Fibroblast of skin of right biceps (primary cell): ENCODE results near the gene HDDC3.

Experiments
- DNase-seq: peaks from one replicate; pipeline ENCODE4 v3.0.0-alpha.2; 2013

HDDC3 gene

DNA sequence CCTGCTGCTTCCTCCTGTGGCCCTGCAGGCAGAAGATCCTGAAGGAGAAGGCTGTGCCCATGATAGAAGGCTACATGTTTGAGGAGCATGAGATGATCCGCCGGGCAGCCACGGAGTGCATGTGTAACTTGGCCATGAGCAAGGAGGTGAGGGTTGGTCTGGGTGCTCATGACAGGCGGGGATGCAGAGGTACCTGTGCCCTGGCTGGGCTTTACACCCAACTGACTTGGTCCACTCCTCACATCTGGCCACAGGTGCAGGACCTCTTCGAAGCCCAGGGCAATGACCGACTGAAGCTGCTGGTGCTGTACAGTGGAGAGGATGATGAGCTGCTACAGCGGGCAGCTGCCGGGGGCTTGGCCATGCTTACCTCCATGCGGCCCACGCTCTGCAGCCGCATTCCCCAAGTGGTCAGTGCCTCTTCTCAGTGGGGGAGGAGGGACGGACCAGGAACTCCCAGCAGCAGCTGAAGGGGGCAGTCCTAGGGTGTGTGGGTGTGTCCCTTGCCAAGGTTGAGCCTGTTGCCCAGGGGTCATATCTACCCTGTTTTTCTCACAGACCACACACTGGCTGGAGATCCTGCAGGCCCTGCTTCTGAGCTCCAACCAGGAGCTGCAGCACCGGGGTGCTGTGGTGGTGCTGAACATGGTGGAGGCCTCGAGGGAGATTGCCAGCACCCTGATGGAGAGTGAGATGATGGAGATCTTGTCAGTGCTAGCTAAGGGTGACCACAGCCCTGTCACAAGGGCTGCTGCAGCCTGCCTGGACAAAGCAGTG lies 20.7 kb upstream of the HDDC3 start:
- DNase-seq = no peak

DNA sequence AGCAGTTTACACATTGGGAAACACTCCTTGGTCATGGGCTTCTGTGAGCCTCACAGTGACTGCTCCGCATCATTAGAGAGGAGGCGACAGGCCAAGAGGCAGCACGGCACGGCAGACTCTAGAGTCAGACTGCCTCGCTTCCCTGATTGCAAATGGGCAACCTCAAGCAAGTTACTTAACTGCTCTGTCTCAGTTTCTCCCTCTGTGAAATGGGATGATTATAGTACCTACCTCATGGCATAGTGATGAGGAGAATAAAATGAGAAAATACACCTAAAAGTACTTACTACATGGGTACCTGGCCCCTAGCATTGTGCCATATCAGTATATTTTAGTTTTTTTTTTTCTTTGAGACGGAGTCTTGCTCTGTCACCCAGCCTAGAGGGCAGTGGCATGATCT lies 18.3 kb upstream of the HDDC3 start:
- no peak for DNase-seq

DNA sequence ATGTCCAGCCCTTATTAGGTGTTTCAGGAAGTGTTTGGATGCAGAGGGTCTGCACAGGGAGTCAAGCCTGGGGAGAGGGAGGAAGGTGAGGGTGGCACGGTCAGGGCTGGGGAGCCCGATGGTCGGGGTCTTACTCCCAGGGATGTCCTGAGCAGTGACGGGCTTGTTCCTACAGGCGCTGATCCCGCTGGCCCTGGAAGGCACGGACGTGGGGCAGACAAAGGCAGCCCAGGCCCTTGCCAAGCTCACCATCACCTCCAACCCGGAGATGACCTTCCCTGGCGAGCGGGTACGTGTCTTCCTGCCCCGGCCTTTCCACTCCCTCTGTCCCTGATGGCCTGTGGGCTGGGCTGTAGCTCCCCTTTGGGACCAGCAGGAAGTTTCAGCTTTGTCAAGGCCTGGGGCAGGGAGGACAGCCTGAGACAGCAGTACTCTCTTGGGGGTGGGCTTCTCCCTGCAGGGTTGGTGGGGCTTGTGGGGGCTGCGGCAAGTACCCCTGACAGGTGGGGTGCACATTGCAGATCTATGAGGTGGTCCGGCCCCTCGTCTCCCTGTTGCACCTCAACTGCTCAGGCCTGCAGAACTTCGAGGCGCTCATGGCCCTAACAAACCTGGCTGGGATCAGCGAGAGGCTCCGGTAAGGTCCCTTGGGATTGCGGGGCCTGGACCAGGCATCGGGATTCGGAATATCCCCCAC lies 17.8 kb upstream of the HDDC3 start:
- no peak for DNase-seq

DNA sequence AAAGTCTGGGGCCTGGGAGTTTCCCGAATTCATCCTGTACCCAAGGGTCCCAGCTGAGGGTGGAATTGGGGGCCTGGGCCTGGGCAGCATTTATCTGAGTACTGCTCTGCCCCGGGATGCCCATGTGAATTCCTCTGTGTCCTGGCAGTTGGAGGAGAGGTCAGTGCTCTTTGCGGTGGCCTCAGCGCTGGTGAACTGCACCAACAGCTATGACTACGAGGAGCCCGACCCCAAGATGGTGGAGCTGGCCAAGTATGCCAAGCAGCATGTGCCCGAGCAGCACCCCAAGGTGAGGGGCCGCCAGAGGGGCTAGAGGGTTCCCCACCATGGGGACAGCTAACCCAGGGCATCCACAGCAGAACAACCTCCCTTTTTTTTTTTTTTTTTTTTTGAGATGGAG lies 16.2 kb upstream of the HDDC3 start:
- no peak for DNase-seq

DNA sequence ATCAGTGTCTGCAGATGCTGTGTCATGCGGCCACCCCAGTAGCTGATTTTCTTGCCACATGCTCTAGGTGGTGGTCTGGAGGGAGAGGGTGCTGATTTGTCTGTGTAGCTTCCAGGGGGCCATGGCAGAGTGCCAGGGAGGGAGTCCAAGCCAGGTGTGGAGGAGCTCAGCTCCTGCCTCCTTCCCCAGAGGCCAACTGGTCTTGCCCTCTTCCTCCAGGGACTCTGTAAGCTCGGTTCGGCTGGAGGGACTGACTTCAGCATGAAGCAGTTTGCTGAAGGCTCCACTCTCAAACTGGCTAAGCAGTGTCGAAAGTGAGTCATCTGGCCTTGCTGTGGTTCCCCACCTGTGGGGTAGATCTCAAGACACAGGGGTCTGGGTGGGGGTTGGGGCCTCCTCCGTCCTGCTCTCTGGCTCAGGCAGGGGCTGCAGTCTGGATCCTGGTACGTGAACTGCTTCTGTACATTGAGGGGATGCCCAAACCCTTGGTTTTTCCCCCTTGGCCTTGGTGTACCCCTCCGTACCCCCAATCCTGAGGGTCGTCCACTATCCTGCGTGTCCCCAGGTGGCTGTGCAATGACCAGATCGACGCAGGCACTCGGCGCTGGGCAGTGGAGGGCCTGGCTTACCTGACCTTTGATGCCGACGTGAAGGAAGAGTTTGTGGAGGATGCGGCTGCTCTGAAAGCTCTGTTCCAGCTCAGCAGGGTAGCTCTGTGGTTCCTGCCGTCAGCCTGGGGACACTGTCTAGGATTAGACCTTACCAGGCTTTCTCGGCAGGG lies 15.4 kb upstream of the HDDC3 start:
- DNase-seq = no peak

DNA sequence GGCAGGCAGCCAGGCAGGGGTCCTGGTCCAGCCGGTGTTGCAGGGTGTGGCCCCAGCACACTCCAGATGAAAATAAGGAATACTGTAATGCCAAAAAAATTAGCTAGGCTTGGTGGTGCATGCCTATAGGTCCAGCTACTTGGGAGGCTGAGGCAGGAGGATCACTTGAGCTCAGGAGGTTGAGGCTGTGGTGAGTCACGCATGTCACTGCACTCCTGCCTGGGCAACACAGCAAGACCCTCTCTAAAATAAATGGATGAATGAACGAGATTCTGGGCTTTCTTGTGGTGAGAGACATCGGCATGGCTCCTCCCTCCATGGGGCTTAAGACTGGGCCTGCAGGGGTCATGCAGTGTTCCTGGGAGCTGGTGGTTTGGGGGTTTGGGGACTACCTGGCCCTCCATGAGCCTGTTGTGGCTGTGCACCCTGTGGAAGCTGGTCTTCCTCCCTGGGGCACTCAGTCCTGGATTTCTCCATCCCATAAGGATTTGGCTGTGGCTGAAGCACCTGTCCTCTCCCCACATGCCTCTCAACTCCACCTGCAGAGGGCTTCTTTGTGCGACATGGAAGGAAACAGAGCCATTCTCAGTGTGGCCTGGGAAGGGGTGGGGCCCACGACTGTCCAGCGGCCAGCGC lies 14.7 kb upstream of the HDDC3 start:
- no peak for DNase-seq

DNA sequence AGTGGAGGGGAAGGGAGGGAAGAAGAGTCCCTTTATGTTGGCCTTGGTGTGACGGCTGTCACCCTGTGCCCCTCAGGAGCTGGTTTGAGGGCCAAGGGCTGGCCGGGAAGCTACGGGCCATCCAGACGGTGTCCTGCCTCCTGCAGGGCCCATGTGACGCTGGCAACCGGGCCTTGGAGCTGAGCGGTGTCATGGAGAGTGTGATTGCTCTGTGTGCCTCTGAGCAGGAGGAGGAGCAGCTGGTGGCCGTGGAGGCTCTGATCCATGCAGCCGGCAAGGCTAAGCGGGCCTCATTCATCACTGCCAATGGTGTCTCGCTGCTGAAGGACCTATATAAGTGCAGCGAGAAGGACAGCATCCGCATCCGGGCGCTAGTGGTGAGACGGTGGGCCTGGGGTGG lies 14.2 kb upstream of the HDDC3 start:
- no peak for DNase-seq

DNA sequence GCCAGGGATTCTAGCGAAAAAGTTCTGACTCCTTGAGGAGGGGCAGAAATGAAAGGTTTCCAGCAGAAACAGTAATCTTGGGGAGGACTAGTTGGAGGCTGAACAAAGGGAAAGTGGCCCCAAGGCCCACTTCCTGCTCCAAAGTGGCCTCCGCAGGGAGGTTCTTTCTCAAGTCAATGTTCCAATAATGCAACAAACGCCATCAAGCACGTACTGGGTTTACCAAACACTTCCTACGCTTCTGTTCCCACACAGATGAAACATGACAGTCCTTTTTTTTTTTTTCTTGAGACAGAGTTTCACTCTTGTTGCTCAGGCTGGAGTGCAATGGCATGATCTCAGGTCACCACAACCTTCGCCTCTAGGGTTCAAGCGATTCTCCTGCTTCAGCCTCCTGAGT lies 12.7 kb upstream of the HDDC3 start:
- DNase-seq = no peak

DNA sequence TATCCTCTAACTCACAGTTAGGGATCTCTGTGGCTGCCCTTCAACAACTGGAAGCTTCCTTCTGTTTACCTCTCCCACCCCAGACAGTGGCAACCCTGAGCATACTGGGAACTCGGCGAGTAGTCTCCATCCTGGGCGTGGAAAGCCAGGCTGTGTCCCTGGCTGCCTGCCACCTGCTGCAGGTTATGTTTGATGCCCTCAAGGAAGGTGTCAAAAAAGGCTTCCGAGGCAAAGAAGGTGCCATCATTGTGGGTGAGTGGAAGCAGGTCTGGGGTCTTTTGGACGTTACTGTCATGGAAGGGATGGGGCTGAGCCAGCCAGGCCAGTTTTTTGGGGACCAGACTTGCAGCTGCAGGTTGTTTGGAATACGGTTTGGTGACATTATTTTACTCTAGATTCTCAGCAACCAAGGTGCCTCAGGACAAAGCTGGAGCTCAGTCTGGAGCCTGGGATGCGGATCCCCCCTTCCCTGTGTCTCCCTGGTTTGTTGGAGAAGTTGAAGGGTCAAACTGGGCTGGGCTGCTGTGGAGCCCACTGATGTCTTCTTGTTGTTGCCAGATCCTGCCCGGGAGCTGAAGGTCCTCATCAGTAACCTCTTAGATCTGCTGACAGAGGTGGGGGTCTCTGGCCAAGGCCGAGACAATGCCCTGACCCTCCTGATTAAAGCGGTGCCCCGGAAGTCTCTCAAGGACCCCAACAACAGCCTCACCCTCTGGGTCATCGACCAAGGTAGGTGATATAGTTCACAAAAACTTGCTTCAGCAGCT lies 10.2 kb upstream of the HDDC3 start:
- DNase-seq = no peak

DNA sequence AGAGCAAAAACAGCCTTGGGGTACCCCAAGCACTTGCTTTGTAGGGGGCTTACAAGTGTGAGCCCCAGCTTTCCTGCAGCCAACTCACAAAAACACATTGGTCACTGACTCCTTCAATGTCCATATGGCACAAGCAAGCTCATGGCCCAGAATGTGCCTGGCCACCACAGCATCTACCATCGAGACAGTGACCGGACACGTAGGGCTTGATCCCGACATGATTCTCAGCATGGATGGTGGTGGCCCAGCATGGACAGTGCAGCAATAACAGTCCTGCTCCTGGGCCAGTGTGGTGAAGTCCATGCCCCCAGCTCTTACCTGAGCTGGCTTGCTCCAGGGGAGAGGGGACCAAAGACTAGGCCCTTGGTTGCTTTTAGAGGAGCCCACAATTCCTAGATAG lies 8.7 kb upstream of the HDDC3 start:
- DNase-seq = no peak

DNA sequence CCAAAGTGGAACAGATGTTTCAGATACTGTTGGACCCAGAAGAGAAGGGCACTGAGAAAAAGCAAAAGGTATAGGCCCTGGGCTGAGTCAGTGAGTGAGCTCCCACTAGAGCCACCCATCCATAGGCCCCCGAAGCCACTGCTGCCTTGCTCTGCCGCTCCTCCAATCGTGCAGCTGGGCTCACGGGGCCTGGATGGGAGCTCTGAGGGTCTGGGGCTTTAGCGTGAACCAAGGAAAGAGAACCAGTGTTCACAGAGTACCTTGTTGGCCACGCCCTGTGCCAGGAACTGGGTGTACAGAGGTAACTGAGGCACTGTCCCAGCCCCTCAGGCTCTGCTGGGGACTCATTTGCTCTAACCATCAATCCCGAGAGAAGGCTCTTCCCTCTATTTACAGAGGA lies 7.4 kb upstream of the HDDC3 start:
- no peak for DNase-seq

DNA sequence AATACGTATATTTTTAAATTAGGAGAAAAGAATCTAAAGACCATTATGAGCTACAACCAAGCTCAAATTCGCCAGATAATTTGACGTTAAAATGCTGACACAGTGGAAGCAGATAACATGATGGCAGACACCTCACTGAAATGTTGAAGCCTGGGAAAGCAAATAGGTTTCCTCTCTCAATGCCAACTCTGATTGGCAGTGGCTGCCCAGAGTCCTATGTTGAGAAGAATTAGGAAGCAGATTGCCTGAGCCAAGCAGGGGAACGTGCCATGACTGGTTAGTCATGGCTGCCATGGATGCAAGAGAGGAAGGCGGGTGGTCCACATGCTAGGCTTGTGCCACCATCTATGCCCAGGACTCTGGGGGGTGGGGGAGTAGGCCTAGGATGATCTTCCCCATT lies 5.9 kb upstream of the HDDC3 start:
- no peak for DNase-seq

DNA sequence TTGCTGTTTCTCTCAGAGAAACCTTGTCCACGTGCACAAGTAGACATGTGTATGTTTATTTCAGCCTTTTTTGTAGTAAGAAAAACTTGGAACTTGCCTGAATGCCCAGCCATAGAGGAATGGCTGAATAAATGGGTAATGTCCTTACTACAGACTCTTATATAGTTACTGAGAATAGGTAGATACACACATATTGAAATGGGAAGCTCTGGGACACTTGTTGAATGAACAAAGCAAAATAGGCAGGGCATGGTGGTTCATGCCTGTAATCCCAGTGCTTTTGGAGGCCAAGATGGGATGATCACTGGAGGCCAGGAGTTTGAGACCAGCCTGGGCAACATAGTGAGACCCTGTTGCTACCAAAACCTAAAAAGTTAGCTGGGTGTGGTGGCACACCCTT lies 4.5 kb upstream of the HDDC3 start:
- DNase-seq = no peak

DNA sequence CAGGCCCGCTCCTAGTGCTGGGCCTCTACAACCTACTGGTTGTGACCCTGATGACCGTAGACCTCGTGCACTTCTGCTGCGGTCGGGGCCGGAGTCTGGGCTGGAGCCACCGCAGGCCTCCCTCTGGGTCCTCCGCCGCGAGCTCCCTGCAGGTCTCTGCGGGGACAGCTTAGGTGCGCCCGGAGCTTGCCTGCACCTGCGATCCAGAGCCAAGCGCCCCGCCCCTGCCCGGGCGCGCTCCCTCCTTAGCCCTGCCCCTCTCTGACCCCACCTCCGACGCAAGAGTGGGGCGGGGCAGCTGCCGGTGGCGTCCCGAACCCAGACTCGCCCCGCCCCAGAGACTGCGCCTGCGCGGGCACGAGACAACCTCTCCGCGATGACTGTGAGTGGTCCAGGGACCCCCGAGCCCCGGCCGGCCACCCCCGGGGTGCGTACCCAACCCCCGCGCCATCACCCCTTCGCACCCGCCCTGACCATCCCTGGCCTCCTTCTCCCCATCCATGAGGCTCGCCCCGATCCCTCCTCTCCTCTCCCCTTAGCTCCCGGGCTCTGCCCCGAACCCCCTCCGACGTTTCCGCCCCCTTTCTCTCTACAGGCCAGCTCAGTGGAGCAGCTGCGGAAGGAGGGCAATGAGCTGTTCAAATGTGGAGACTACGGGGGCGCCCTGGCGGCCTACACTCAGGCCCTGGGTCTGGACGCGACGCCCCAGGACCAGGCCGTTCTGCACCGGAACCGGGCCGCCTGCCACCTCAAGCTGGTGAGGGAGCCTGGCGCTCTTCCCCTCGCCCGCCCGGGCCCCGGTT lies 2.8 kb upstream of the HDDC3 start, which contains the start of gene UNC45A:
Gene UNC45A, plus strand, starts transcription at position 337 of the 803 bp plus-strand sequence. Its CDS starts 40 bp downstream, at position 377.
- peak; percentile 83 for DNase-seq

DNA sequence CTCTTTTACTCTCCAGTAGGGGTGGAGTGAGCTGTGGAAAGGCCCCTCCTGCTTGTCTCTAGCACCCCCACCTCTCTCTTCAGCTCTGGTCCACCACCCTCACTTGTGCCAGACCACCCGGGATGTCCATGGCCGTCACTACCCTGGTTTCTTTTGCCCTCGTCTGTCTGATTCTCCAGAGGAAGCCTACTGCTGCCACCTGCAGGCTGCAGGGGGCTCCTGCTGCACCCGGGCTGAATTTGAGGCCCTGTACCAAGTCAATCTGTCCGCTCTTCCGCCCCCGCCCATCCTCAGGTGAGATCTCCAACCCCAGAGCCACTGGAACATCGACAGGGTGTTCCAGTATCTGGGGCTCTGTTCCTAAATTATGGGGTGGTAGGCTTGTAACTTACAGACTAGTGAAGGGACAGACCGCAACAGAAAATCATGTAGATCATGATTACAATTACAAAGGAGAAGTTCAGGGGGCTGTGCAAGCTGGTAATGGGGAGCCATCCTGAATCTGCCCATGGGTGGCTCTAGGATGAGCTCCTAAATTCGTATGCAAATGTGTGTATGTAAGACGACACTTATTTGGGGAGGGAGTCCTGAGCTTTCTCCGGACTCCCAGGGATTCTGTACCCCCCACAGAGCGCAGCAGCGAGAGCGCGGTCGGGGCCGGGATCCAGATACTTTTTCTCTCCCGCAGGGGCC lies 2.1 kb upstream of the HDDC3 start:
- DNase-seq = peak; percentile 76

DNA sequence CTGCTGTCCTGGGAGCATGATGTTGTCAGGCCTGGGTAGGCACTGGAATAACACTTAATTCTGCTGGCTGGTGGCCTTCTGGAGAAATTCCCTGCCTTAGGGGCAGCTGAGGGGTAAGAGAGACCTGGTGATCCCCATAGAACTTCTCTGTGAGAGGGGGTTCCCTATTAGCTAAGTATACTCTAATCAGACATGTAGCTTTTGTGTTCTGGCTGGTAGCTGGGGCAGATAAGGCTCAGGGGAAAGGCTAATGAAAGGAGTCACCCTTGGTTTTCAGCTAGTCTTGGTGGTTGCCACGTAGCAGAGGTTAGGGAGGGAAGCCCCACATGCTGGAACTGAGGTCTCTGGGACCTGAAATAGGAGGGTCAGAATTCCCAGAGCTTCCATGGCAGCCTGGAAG lies 952 bp upstream of the HDDC3 start:
- no peak for DNase-seq

DNA sequence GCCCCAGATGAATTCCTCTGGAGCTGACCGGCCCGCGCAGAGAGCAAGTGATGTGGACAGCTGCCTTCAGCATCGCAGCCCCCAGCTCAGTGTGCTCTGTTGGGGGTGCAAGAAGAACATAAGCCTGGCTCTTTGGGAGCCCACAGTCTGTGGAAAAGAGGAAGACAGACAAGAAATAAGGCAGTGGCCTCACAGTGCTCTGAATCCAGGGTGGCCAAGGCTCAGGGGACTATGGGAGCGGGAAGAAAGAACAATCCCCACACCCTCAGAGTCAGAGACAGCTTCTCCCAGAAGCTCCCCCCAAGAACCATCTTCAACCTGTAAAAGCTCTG lies 277 bp upstream of the HDDC3 start:
- DNase-seq = no peak

DNA sequence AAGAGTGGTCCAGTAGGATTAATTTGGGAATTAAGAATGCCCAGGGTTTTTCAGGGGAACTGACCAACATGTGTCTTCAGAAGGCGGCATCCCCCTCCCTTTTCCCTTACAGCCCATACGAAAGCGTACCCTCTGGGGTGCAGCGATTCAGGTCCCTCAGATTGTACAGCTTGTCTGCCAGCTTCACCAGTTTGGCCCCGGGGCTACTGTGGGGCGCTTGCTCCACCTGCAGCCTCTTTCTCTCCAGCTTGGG lies 848 bp downstream of the HDDC3 start:
- DNase-seq = no peak

DNA sequence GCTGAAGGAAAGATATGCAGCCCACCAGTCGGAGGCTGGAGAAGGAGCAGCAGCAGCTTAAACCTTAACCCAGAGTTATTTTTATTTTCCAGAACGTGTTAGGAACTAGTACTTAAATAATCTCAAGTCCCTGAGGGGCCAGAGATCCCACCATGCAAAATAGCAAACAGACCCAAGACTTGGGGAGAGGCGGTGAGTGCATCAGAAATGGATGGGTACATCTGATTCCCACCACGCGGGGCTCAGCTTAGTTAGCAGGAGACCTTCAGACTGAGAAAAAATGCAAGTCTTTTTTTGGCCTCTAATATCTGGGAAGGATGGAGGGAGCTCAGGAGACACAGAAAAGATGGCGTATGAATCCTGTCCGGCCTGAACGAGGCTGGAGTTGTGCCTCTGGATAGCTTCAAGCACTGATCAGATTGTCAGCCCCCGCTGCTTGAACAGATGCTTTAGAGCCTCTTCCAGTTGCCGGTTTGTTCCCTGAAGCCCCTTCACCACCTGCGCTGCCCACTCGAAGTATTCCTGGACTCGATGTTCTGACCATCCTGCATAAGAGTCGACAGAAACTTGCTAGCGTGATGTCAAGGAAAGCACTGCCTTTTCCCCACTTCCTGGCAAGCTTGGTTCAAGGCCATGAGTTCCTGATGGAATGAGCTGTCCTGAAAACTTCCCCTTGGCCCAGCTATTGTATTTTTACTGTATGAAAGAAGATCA lies 1.3 kb downstream of the HDDC3 start:
- no peak for DNase-seq

DNA sequence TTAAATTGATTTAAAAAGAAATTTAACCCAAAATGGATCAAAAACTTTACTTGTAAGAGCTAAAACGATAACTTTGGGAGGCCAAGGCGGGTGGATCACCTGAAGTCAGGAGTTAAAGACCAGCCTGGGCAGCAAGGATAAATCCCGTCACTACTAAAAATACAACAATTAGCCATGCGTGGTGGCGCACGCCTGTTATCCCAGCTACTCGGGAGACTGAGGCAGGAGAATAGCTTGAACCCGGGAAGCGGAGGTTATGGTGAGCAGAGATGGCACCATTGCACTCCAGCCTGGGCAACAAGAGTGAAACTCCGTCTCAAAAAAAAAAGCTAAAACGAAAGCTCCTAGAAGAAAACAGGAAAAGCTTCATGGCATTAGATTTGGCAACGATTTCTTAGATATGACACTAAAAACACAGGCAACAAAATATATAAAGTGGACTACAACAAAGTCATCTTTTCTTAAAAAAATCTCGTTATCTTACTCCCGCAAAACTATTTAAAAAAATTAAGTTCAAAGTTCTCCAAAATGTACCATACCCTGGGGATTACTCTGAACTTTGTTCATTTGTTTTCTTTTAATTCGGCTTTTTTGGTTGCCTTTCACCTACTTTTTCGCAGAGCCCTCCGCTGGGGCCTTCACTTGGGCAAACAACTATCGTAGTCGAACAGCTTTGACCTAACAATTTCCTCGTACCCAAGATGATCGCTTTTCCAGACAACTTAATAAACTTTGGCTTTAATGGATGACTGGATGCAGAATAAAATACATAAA lies 2.9 kb downstream of the HDDC3 start:
- DNase-seq = no peak
